Measurements from ENCODE around the gene TCERG1L. TPM values are rescaled to one million over a fixed set of nuclear protein-coding genes. Genes with fewer than 3 reads are reported as not detected.

The TCERG1L gene
- total RNA-seq, 2 experiments from 2014 or later, result 0.08 TPM; not detected in 1

DNA sequence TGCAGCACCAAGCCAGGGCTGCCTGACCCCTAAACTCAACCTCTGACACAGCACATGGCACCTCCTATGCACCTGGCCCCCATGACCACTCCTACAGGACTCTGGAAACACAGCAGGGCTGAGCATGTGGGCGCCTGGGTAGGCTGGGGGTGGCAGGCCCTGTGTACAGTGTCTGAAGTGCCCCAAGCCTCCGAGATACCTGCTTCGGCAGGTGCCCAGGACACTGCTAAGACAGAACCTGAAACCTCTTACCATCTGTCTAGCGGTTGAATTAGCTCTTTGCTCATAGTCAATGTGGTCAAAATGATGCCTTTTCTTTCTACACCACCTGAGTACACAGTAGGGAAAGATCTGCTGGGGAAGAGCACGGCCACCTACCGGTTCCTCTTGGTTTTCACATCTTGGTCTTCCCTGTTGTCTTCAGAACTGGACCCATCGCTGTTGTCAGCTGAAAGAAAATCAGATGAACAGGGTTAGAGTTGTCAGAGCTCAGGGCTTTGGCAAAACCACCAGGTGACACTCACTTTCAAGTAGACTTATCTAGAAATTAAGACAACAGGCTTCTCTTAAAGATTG lies 177.4 kb downstream of the TCERG1L start:
- Mint-ChIP-seq H3K36me3 (no peaks in the 10 kb centered on the region), H3K27me3 (peaks cover 1% of the 10 kb centered on the region), H3K4me3 (no peak overlapping the region), H3K9me3 (no peaks in the 10 kb centered on the region), H3K27ac (no peak overlapping the region), H3K4me1 (no peaks in the 10 kb centered on the region)
- DNase-seq, result no peak

DNA sequence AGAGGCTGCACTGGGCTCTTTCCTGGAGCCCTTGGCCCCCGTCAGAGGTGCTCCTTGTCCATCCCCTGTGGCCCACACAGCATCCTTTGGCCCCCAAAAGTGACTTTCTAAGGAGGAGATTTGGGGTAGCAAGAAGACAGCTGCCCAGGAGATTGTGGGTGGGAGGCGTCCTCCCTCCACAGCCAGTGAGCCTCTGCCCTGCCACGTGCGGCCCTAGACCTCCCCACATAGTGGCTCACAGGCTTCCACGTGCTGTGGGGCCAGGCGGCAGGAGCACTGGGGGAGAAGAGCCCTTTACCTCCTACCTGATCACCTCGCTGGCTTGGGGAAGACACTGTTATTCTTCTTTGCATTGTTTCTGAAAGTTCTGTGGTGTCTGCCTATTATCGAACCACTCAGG lies 178.8 kb downstream of the TCERG1L start:
- no peaks in the 10 kb centered on the region for H3K36me3 Mint-ChIP-seq
- no peak overlapping the region for H3K27ac Mint-ChIP-seq
- no peaks in the 10 kb centered on the region for H3K27me3 Mint-ChIP-seq
- no peak for DNase-seq
- no peak overlapping the region for H3K4me3 Mint-ChIP-seq
- H3K9me3 Mint-ChIP-seq, result no peaks in the 10 kb centered on the region
- H3K4me1 Mint-ChIP-seq, result peaks cover 4% of the 10 kb centered on the region

- Mint-ChIP-seq H3K27me3 (no peaks in the 10 kb centered on the region), H3K36me3 (no peaks in the 10 kb centered on the region), H3K27ac (no peak overlapping the region), H3K4me3 (no peak overlapping the region), H3K4me1 (peaks cover 4% of the 10 kb centered on the region), H3K9me3 (no peaks in the 10 kb centered on the region)
- DNase-seq, result no peak
Measured at GRCh38 chr10:131131726-131132591, 179.6 kb downstream of the TCERG1L start.

DNA sequence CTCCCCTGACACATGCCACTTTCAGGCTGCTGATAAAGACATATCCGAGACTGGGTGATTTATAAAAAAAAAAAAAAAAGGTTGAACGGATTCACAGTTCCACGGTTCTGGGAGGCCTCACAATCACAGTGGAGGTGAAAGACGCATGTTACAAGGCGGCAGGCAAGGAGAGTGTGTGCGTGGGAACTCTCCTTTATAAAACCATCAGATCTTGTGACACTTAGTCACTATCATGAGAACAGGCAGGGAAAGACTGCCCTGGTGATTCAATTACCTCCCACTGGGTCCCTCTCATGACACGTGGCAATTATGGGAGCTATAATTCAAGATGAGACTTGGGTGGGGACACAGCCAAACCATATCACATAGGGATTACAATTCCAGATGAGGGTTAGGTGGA lies 181.5 kb downstream of the TCERG1L start:
- DNase-seq, result no peak
- Mint-ChIP-seq H3K4me1 (peaks cover 4% of the 10 kb centered on the region), H3K27ac (no peak overlapping the region)

GRCh38 chr10:131129544-131129943 lies 182.0 kb downstream of the TCERG1L start:
- H3K27ac Mint-ChIP-seq, result no peak overlapping the region
- no peak for DNase-seq
- H3K4me3 Mint-ChIP-seq, result no peak overlapping the region

More for the DNA sequence above, 181.5 kb downstream of the TCERG1L start:
- Mint-ChIP-seq H3K9me3 (no peaks in the 10 kb centered on the region), H3K27me3 (no peaks in the 10 kb centered on the region), H3K4me3 (no peak overlapping the region), H3K36me3 (no peaks in the 10 kb centered on the region)

DNA sequence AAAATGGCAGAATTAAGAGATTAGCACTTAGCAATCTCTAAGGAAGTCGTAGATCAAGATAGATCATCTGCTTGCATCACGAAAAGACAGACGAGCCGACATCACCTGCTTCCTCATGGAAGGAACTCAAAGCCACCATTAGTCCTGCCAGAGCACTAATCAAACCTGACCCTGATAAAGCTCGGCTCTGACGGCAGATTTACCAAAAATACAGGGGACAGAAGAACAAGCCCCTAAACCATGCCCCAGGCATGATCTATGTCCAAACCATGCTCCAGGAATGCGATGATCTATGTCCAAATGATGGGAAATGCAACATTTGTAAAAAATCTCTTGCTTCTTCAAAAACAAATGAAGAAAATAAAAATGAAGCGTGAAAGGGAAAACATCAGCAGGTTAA lies 182.8 kb downstream of the TCERG1L start:
- no peak overlapping the region for H3K4me3 Mint-ChIP-seq
- H3K27me3 Mint-ChIP-seq, result no peaks in the 10 kb centered on the region
- H3K9me3 Mint-ChIP-seq, result no peaks in the 10 kb centered on the region
- H3K27ac Mint-ChIP-seq, result no peak overlapping the region
- no peaks in the 10 kb centered on the region for H3K36me3 Mint-ChIP-seq
- no peak for DNase-seq
- H3K4me1 Mint-ChIP-seq, result peaks cover 4% of the 10 kb centered on the region

More at GRCh38 chr10:131129544-131129943, 182.0 kb downstream of the TCERG1L start:
- H3K4me1 Mint-ChIP-seq, result peaks cover 4% of the 10 kb centered on the region
- H3K9me3 Mint-ChIP-seq, result no peaks in the 10 kb centered on the region
- no peaks in the 10 kb centered on the region for H3K27me3 Mint-ChIP-seq
- H3K36me3 Mint-ChIP-seq, result no peaks in the 10 kb centered on the region

DNA sequence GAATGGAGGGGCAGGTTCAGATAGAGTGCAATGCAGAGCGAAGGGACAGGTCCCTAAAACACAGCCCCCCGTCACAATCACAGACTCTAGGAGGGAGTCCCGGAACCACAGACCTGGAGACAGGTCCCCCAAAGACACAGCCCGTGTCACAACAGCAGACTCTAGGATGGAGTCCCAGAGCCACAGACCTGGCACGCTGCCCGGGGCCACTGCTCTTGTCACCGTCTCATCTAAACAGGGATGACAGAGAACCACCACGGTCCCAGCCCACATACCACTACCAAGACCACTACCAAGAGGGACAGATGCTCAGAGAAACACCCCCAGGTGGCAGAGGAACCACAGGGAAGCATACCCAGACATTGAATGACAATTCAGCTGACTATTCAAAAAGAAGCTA lies 183.9 kb downstream of the TCERG1L start:
- Mint-ChIP-seq H3K36me3 (no peaks in the 10 kb centered on the region), H3K27me3 (no peaks in the 10 kb centered on the region)

GRCh38 chr10:131127138-131127589 lies 184.4 kb downstream of the TCERG1L start:
- no peak overlapping the region for H3K4me3 Mint-ChIP-seq
- DNase-seq, result no peak
- peaks cover 4% of the 10 kb centered on the region for H3K4me1 Mint-ChIP-seq
- H3K36me3 Mint-ChIP-seq, result no peaks in the 10 kb centered on the region
- H3K27me3 Mint-ChIP-seq, result no peaks in the 10 kb centered on the region
- no peaks in the 10 kb centered on the region for H3K9me3 Mint-ChIP-seq
- H3K27ac Mint-ChIP-seq, result no peak overlapping the region

More for the DNA sequence above, 183.9 kb downstream of the TCERG1L start:
- no peak overlapping the region for H3K4me3 Mint-ChIP-seq
- DNase-seq, result no peak
- no peaks in the 10 kb centered on the region for H3K9me3 Mint-ChIP-seq
- H3K27ac Mint-ChIP-seq, result no peak overlapping the region
- H3K4me1 Mint-ChIP-seq, result peaks cover 4% of the 10 kb centered on the region

GRCh38 chr10:131126321-131127137 lies 185.0 kb downstream of the TCERG1L start:
- Mint-ChIP-seq H3K4me3 (no peak overlapping the region), H3K9me3 (no peaks in the 10 kb centered on the region), H3K4me1 (peaks cover 4% of the 10 kb centered on the region), H3K27me3 (no peaks in the 10 kb centered on the region), H3K27ac (no peak overlapping the region), H3K36me3 (no peaks in the 10 kb centered on the region)
- no peak for DNase-seq

GRCh38 chr10:131125511-131126225 lies 185.9 kb downstream of the TCERG1L start:
- H3K27me3 Mint-ChIP-seq, result no peaks in the 10 kb centered on the region
- H3K4me1 Mint-ChIP-seq, result peaks cover 4% of the 10 kb centered on the region
- no peaks in the 10 kb centered on the region for H3K9me3 Mint-ChIP-seq
- H3K36me3 Mint-ChIP-seq, result no peaks in the 10 kb centered on the region
- H3K4me3 Mint-ChIP-seq, result no peak overlapping the region
- DNase-seq, result no peak
- H3K27ac Mint-ChIP-seq, result no peak overlapping the region

DNA sequence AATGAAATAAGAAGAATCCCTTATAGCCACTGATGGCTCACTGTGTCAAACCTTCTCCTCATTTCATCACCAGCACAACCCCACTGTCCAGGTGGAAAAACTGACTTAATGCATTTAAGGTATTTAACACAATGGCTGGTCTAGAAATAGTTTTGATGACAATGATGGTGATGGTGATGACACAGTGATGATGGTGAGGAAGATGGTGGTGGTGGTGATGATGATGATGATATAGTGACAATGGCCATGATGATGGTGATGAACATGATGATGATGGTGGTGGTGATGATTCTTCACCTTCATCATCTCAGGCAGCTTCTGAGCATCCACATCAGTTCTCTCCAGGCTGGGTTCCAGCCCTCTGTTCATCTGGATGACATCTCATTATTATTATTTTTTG lies 186.6 kb downstream of the TCERG1L start:
- Mint-ChIP-seq H3K4me3 (no peak overlapping the region), H3K27ac (no peak overlapping the region), H3K27me3 (no peaks in the 10 kb centered on the region), H3K9me3 (no peaks in the 10 kb centered on the region), H3K4me1 (peaks cover 4% of the 10 kb centered on the region), H3K36me3 (no peaks in the 10 kb centered on the region)
- no peak for DNase-seq

DNA sequence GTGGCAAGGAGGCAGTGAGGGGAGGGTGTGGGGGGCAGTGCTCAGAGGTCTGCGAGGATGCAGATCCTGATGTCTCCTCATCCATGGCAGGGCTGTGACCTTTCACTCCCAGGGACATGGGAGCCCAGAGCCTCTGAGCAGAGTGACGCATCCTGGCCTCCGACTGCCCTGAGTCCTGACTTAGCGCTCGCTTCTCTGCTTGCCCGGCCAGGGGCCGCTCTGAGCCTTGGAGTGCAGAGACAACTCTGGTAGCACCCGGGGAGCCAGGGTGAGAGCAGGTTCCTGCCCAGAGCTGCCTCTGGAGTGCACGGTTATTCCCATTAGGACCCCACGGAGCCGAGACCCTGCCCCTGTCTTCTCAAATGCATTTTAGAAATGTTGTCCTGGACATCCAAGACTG lies 188.0 kb downstream of the TCERG1L start:
- Mint-ChIP-seq H3K27ac (no peak overlapping the region), H3K36me3 (no peaks in the 10 kb centered on the region), H3K4me3 (no peak overlapping the region), H3K27me3 (no peaks in the 10 kb centered on the region), H3K9me3 (no peaks in the 10 kb centered on the region), H3K4me1 (peaks cover 4% of the 10 kb centered on the region)
- no peak for DNase-seq

DNA sequence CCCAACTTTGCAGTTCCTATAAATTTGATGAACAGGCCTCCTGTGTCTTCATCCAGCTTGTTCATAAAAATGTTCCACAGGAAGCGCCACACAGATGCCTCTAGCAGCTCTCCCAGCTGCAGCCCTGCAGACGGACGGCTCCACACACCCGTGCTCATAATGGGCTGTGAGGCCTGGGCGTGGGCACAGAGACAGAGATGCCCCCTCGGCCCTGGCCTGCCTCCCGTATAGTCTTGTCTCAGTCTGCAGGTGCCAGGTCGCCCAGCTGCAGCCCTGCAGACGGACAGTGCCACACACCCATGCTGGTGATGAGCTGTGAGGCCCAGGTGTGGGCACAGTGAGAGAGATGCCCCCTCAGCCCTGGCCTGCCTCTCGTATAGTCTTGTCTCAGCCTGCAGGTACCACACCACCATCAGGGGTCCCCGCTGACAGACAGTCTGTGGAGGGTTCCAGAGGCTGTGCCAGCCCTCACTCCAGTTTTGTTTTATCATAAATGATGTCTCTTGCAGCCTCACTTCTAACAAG lies 189.9 kb downstream of the TCERG1L start:
- Mint-ChIP-seq H3K27me3 (no peaks in the 10 kb centered on the region), H3K36me3 (no peaks in the 10 kb centered on the region), H3K4me3 (no peak overlapping the region), H3K4me1 (no peaks in the 10 kb centered on the region), H3K9me3 (no peaks in the 10 kb centered on the region), H3K27ac (no peak overlapping the region)
- DNase-seq, result no peak

- Mint-ChIP-seq H3K4me1 (no peaks in the 10 kb centered on the region), H3K27ac (no peak overlapping the region), H3K4me3 (no peak overlapping the region), H3K27me3 (no peaks in the 10 kb centered on the region), H3K36me3 (no peaks in the 10 kb centered on the region), H3K9me3 (no peaks in the 10 kb centered on the region)
- no peak for DNase-seq
Measured at GRCh38 chr10:131119626-131120355, 191.7 kb downstream of the TCERG1L start.

Data from activated naive CD8-positive, alpha-beta T cell treated with anti-CD3 and anti-CD28 coated beads for 36 hours (primary cell).